Measurements from ENCODE around the gene PAQR9. TPM values are rescaled to one million over a fixed set of nuclear protein-coding genes. Genes with fewer than 3 reads are reported as not detected.
A peak's percentile ranks its signal among the peaks of the same experiment; 100 is the strongest.

The PAQR9 gene
- total and polyA plus RNA-seq, 2 donors, result 0.03 TPM; not detected in 1

DNA sequence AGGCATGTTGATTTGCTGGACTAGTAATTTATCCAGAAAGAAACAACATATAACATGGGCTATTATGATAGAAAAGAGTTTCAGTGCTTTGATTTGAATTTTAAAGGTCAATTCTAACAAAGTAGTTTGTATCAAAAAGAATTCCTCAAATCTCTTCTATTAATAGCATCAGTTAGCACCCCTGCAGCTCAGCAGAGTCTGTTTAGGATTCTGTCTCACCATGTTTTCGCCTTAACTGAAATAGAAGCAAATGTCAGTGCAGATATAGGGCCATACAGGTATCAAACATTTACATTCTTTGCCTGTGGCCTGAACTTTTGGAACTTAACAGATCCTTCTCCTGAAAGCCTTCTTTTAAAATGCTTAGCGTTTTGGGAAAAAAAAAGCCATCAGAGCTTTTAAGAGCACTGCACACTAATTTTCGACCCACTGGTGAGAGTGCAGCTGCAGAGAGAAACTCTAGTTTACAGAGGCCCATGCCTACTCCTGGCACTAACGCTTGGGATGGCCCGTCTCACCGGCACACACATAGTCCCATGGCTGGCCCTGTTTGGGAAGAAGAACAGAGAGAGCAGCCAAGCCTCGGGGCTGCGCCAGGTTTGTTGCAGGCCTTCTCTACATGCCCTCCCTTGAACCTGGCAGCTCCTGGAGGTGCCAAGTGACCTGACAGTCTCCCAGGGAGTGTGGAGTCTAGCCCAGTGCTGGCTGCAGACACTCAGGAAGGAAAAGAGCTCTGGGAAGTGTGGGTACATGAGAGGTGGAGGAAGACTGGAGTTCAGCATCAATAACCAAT lies 9.9 kb upstream of the PAQR9 start:
- WGBS, result 81% methylated on average over 8 of the region's 8 CpGs
- Histone ChIP-seq H3K36me3 (ENCODE audit: insufficient read depth) (no peaks in the 10 kb centered on the region), H3K27ac (ENCODE audit: low read depth) (no peak overlapping the region), H3K4me3 (ENCODE audit: low read depth, low read length) (no peak overlapping the region), H3K4me1 (ENCODE audit: insufficient read depth) (no peaks in the 10 kb centered on the region)
- DNase-seq (ENCODE audit: extremely low spot score), result no peak

DNA sequence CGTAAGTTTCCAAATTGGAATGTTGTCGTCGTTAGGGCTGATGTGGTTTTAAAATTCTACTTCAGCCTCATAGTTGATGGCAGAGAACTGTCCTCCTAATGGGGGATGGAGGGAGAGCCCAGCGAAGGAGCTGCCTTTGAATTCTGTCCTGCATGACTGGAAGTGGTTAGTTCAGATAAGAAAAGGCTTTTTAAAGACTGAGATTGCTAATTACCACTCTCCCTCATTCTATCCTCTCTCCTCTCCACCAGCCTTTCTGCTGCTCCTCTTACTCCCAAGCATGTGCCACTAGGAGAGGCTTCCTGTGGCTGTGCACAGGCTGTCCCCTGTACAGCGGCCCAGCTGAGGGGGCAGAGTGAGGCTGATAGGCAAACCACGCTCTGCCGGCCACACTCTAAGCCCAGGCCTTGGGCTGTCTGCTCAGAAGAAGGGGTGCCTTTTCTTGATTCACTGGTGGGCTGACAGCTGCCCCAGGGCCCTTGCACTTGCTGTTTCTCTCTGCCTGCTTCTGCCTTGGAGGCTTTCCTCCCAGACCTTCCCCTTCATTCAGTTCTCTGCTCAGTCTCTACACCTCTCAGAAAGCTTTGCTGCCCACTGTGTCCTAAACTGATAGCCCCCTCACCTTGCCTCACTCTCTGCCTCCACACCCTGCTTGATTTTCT lies 8.7 kb upstream of the PAQR9 start:
- WGBS, result 61% methylated on average over 7 of the region's 7 CpGs

DNA sequence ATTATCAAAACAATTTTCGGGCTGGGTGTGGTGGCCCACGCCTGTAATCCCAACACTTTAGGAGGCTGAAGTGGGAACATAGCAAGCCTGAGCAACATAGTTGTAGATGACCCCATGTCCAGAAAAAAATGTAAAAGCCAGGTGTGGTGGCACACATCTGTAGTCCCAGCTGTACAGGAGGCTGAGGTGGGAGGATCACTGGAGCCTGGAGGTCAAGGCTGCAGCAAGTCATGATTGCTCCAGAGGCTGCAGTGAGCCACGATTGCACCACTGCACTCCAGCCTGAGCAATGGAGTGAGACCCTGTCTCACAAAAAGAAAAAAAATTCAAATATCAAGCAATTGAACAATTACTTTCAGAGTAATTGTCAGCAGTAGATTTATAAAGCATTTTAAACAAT lies 8.0 kb upstream of the PAQR9 start:
- 83% methylated on average over 3 of the region's 3 CpGs for WGBS
- Histone ChIP-seq H3K4me1 (ENCODE audit: insufficient read depth) (no peaks in the 10 kb centered on the region), H3K27ac (ENCODE audit: low read depth) (no peak overlapping the region), H3K36me3 (ENCODE audit: insufficient read depth) (no peaks in the 10 kb centered on the region), H3K4me3 (ENCODE audit: low read depth, low read length) (no peak overlapping the region)
- DNase-seq (ENCODE audit: extremely low spot score), result no peak

More for the DNA sequence above, 8.7 kb upstream of the PAQR9 start:
- DNase-seq (ENCODE audit: extremely low spot score), result no peak
- Histone ChIP-seq H3K4me1 (ENCODE audit: insufficient read depth) (no peaks in the 10 kb centered on the region), H3K4me3 (ENCODE audit: low read depth, low read length) (no peak overlapping the region), H3K36me3 (ENCODE audit: insufficient read depth) (no peaks in the 10 kb centered on the region), H3K27ac (ENCODE audit: low read depth) (no peak overlapping the region)

DNA sequence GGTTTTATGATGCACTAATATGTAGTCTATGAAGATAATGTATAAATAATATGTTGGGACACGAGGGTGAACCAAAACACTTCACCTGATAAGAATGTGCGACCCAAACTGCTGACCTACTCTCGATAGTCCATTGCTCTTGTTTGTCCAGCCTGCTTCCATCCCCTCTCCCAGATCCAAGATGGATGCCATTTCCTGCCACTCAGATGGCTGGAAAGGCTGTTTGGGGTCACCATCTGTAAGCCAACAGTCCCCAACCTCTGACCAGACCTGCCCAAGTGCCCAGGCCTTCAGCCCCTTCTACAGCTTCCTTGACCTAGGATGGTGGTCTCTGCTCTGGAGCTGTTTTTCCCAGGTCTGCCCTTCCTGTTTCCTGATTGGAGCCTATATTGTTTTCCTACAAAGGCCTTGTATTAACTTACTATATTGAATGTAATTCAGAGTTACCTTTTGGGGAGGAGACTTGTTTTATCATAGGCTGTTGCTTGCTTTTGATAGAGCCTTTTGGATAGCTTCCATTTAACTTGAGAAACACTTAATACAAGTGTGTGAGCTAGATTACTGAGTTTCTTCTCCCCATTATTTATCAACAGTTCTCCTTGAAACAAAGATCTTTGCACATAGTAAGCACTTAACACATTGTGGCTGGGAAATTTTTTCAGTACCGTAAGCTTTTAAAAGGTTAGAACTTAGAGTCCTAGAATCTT lies 5.0 kb upstream of the PAQR9 start:
- no peak overlapping the region for H3K27ac ChIP-seq (ENCODE audit: low read depth)
- WGBS, result 67% methylated on average over 4 of the region's 4 CpGs
- H3K4me3 ChIP-seq (ENCODE audit: low read depth, low read length), result no peak overlapping the region
- no peaks in the 10 kb centered on the region for H3K4me1 ChIP-seq (ENCODE audit: insufficient read depth)
- no peak for DNase-seq (ENCODE audit: extremely low spot score)
- no peaks in the 10 kb centered on the region for H3K36me3 ChIP-seq (ENCODE audit: insufficient read depth)

DNA sequence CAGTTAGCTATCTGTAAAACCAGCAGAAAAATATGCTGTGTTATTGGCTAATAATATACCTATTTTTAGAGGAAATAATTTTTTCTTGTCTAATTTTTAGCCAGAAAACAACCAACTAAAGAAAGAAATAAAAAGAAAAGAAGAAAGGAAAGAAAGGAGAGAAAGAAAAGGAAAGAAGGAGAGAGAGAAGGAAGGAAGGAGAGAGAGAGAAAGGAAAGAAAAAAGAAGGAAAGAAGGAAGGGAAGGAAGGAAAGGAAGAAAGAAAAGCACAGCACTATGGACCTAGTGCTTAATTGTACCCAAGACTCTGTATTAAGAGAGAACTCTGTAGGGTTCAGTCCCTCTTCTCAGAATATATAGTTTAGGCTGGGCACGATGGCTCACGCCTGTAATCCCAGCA lies 3.3 kb upstream of the PAQR9 start:
- DNase-seq (ENCODE audit: extremely low spot score), result no peak
- WGBS, result 92% methylated on average over 2 of the region's 2 CpGs

DNA sequence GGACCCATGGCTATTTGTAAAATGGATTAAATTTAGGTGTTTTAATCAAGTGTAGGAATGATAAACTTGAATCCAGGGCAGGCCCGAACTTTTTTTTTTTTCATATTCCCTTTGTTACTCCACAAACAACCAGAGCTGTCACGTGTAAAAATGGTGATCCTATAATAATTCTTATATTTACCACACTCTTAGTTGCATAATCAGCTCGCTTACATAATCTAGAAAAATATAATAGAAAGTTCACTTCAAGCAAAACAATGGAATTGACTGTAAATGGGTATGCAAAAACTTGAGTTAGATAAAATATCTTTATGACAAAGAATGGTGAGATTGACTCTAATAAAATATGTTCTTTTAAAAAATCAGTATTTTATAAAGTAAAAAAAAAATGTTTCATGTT lies 2.1 kb upstream of the PAQR9 start:
- no peaks in the 10 kb centered on the region for H3K4me1 ChIP-seq (ENCODE audit: insufficient read depth)
- H3K27ac ChIP-seq (ENCODE audit: low read depth), result no peak overlapping the region
- no peaks in the 10 kb centered on the region for H3K36me3 ChIP-seq (ENCODE audit: insufficient read depth)
- 87% methylated on average over 3 of the region's 3 CpGs for WGBS
- no peak overlapping the region for H3K4me3 ChIP-seq (ENCODE audit: low read depth, low read length)
- DNase-seq (ENCODE audit: extremely low spot score), result no peak

More for the DNA sequence above, 3.3 kb upstream of the PAQR9 start:
- Histone ChIP-seq H3K27ac (ENCODE audit: low read depth) (no peak overlapping the region), H3K4me1 (ENCODE audit: insufficient read depth) (no peaks in the 10 kb centered on the region), H3K36me3 (ENCODE audit: insufficient read depth) (no peaks in the 10 kb centered on the region), H3K4me3 (ENCODE audit: low read depth, low read length) (no peak overlapping the region)

DNA sequence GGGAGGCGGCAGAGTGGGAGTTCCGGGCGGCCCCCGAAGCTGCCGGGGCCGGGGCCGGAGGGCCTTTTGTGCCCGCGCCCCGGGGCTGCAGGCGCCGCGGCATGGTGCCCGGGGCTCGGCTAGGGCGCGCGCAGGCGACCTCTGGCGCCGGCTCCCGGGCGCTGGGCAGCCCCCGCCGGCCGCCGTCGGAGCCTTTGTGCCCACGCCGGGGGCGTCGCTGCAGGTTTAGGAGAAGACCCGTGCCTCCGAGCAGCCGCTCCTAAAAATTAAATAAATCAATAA lies 299 bp downstream of the PAQR9 start:
- Histone ChIP-seq H3K27ac (ENCODE audit: low read depth) (no peak overlapping the region), H3K36me3 (ENCODE audit: insufficient read depth) (no peaks in the 10 kb centered on the region), H3K4me3 (ENCODE audit: low read depth, low read length) (peak overlapping the region; percentile 74), H3K4me1 (ENCODE audit: insufficient read depth) (no peaks in the 10 kb centered on the region)
- no peak for DNase-seq (ENCODE audit: extremely low spot score)
- under 1% methylated on average over 35 of the region's 35 CpGs for WGBS

DNA sequence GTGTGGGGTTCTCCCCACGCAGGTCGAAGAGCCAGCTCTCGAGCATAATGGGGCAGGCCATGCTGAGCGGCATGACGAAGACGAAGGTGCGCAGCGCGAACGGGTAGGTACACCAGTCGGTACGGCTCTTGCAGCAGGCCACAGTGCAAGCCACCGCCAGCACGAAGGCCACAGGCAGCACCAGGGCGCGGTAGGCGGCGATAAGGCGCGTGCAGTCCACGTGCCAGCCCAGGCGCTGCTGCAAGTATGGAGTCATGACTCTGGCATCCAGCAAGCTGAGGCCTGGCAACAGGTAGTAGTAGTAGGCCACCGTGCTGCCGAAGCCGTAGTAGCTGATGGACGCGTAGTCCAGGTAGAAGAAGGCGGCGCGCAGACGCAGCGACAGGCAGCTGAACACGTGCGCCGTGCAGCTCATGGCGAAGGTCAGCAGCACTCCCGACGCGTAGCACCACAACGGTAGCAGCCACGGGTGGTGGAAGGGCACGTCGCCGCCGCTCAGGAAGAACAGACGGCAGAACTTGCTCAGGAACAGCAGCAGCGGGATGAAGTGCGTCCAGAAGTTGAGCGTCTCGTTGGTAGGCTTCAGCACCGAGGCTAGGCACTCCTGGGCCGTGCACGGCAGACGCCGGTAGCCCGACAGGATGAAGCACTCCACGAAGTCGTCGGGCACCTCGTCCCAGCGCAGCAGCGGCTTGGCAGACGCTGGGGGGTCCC lies 797 bp downstream of the PAQR9 start:
- no peak for DNase-seq (ENCODE audit: extremely low spot score)
- peak overlapping the region; percentile 74 for H3K4me3 ChIP-seq (ENCODE audit: low read depth, low read length)
- 56% methylated on average over 63 of the region's 63 CpGs for WGBS

DNA sequence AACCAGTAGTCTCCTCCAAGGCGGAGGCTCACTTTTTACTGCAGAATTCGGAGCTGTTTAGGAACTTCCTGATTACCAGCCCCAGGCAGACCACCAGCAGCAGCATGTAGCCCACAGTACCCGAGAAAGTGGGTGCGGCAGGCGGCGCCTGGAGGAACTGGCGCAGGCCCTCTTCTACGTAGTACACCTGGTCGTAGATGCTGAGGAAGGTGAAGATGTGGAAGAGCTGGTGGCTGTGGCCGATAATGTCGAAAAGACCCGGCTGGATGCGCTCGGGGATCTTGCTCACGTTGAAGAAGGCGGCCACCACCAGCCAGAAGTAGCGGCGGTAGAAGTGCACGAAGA lies 1.3 kb downstream of the PAQR9 start:
- Histone ChIP-seq H3K4me3 (ENCODE audit: low read depth, low read length) (no peak overlapping the region), H3K4me1 (ENCODE audit: insufficient read depth) (no peaks in the 10 kb centered on the region)
- WGBS, result 97% methylated on average over 19 of the region's 19 CpGs

More for the DNA sequence above, 797 bp downstream of the PAQR9 start:
- Histone ChIP-seq H3K4me1 (ENCODE audit: insufficient read depth) (no peaks in the 10 kb centered on the region), H3K36me3 (ENCODE audit: insufficient read depth) (no peaks in the 10 kb centered on the region), H3K27ac (ENCODE audit: low read depth) (no peak overlapping the region)

DNA sequence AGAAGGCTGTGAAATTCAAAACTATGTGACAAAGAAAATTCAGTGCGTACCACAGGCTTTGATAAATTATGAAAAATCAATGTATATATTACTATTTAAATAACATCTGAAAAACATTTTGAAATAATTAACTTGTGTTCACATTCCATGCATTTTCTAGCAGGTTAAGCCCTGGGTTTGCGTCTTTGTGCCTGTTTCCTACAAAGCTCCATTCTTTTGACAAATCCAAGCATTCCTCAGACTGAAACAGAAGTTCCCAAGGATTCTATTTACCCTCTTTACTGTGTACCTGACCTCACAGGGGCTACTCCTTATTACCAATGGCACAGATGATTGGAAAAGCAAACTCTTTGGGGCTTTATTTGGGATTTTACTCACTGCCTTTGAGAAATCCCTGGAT lies 1.9 kb downstream of the PAQR9 start:
- WGBS, result 83% methylated on average over 2 of the region's 2 CpGs
- Histone ChIP-seq H3K4me3 (ENCODE audit: low read depth, low read length) (no peak overlapping the region), H3K27ac (ENCODE audit: low read depth) (no peak overlapping the region), H3K4me1 (ENCODE audit: insufficient read depth) (no peaks in the 10 kb centered on the region), H3K36me3 (ENCODE audit: insufficient read depth) (no peaks in the 10 kb centered on the region)
- no peak for DNase-seq (ENCODE audit: extremely low spot score)

More for the DNA sequence above, 1.3 kb downstream of the PAQR9 start:
- no peak for DNase-seq (ENCODE audit: extremely low spot score)
- Histone ChIP-seq H3K27ac (ENCODE audit: low read depth) (no peak overlapping the region), H3K36me3 (ENCODE audit: insufficient read depth) (no peaks in the 10 kb centered on the region)

DNA sequence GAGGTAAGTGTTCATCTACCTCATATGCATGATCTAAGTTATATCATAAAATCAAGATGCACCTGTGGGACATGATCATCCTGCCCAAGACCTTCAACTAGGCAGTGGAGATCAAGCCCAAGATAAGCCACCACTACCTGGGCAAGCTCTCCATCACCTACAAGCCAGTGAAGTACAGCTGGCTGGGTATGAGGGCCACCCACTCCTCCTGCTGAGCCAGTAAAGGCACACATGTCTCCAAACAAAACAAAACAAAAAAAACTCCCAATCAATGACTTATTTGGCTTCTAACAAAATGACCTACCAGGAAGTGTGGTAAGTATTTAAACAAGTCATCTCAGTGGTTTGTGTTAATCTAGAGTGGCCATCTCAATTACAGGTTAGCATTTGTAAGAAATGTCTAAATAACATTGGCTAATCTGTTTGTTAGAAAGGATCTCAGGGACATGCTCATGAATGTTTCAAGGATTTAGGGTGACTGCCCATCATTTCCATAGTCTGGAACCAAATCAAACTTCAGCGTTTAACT lies 3.1 kb downstream of the PAQR9 start:
- no peaks in the 10 kb centered on the region for H3K36me3 ChIP-seq (ENCODE audit: insufficient read depth)
- no peak overlapping the region for H3K27ac ChIP-seq (ENCODE audit: low read depth)
- H3K4me3 ChIP-seq (ENCODE audit: low read depth, low read length), result no peak overlapping the region
- H3K4me1 ChIP-seq (ENCODE audit: insufficient read depth), result no peaks in the 10 kb centered on the region
- WGBS, result 67% methylated on average over 1 of the region's 1 CpG
- DNase-seq (ENCODE audit: extremely low spot score), result no peak

DNA sequence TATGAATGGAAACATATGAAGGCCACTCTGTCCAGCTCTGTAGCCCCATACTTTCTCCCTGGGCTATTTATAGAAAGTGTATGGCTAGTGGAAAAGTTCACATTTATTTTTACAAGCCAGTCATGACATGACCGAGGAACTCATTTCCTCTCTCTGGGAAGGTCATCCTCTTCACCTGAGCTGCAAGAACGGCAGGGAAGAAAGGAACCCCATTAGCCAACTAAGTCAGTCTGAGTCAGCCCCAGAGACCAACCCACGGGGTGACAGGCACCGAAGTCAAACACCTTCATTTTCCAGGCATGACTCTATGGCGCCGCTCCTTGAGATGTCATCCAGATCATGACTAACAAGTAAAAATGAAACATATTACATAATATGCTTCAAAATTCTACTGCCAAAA lies 4.8 kb downstream of the PAQR9 start:
- 57% methylated on average over 6 of the region's 6 CpGs for WGBS
- DNase-seq (ENCODE audit: extremely low spot score), result no peak

DNA sequence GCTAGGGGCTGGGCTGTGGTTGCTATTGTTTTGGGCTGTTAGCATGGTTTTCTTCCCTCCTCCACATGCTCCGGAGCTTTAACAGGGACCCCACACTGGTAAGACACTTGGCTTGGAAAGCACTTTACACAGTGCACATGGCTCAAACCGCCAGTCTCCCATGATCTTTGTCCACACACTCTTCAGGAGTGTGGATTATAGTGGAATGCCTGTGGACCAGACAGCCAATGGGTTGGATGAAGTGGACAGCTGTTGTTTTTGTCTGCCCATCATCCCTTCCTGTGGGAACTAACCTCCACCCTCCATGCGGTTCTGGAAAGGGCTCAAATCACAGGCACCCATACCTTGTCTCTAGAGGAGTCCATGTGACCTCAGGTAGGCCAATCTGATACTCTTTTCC lies 10.0 kb downstream of the PAQR9 start:
- H3K36me3 ChIP-seq (ENCODE audit: insufficient read depth), result no peaks in the 10 kb centered on the region
- DNase-seq (ENCODE audit: extremely low spot score), result no peak
- 82% methylated on average over 3 of the region's 3 CpGs for WGBS
- no peak overlapping the region for H3K4me3 ChIP-seq (ENCODE audit: low read depth, low read length)
- no peaks in the 10 kb centered on the region for H3K4me1 ChIP-seq (ENCODE audit: insufficient read depth)
- H3K27ac ChIP-seq (ENCODE audit: low read depth), result no peak overlapping the region

More for the DNA sequence above, 4.8 kb downstream of the PAQR9 start:
- Histone ChIP-seq H3K27ac (ENCODE audit: low read depth) (no peak overlapping the region), H3K36me3 (ENCODE audit: insufficient read depth) (no peaks in the 10 kb centered on the region), H3K4me1 (ENCODE audit: insufficient read depth) (no peaks in the 10 kb centered on the region), H3K4me3 (ENCODE audit: low read depth, low read length) (no peak overlapping the region)

Measured in urinary bladder (tissue), 4 donors.